Measurements from ENCODE around the gene GPC1.

DNA sequence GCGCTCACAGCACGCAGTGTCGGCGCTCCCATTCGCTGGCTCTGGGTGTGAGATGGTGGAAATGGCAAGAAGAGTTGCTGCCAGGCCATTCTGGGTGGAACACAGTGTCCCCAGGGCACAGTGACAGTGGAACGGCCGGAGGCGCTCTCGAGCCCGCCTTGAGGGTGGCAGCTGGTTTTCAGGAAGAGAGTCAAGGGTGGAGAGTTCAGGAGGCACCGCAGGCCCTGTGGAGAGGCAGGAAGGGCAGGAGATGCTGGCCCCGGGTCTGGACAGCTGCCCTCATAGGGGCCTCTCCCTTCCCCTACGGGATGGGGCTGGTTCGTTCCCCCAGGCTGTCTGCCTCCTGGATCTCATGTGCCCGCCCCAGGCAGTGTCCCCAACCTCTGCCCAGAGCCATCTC, 12.5 kb downstream of the GPC1 start:
- TF ChIP-seq, protein P1, sequence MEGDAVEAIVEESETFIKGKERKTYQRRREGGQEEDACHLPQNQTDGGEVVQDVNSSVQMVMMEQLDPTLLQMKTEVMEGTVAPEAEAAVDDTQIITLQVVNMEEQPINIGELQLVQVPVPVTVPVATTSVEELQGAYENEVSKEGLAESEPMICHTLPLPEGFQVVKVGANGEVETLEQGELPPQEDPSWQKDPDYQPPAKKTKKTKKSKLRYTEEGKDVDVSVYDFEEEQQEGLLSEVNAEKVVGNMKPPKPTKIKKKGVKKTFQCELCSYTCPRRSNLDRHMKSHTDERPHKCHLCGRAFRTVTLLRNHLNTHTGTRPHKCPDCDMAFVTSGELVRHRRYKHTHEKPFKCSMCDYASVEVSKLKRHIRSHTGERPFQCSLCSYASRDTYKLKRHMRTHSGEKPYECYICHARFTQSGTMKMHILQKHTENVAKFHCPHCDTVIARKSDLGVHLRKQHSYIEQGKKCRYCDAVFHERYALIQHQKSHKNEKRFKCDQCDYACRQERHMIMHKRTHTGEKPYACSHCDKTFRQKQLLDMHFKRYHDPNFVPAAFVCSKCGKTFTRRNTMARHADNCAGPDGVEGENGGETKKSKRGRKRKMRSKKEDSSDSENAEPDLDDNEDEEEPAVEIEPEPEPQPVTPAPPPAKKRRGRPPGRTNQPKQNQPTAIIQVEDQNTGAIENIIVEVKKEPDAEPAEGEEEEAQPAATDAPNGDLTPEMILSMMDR (IDR thresholded peaks at IDR 0.05; ENCODE audit: low read length): no peak
- no peak for TF ChIP-seq EZH2 (IDR thresholded peaks at IDR 0.05; ENCODE audit: borderline replicate concordance, low read length)
